ENCODE results near the gene PRRG2.
A peak's percentile ranks its signal among the peaks of the same experiment; 100 is the strongest.

The PRRG2 gene

GRCh38 chr19:49581007-49581508 is at the start of gene PRRG2:
PRRG2 (plus strand) TSS chr19:49581316; CDS start chr19:49583220, 1,904 bp downstream.
- Mint-ChIP-seq H3K27ac (peak within 1 kb of the TSS; percentile 94), H3K27me3 (no peaks in the 10 kb centered on the region), H3K4me1 (ENCODE audit: low read depth) (peaks cover 34% of the 10 kb centered on the region), H3K36me3 (ENCODE audit: low read depth) (peaks cover 34% of the 10 kb centered on the region), H3K4me3 (peak within 1 kb of the TSS; percentile 95), H3K9me3 (no peaks in the 10 kb centered on the region)
- DNase-seq: no peak

DNA sequence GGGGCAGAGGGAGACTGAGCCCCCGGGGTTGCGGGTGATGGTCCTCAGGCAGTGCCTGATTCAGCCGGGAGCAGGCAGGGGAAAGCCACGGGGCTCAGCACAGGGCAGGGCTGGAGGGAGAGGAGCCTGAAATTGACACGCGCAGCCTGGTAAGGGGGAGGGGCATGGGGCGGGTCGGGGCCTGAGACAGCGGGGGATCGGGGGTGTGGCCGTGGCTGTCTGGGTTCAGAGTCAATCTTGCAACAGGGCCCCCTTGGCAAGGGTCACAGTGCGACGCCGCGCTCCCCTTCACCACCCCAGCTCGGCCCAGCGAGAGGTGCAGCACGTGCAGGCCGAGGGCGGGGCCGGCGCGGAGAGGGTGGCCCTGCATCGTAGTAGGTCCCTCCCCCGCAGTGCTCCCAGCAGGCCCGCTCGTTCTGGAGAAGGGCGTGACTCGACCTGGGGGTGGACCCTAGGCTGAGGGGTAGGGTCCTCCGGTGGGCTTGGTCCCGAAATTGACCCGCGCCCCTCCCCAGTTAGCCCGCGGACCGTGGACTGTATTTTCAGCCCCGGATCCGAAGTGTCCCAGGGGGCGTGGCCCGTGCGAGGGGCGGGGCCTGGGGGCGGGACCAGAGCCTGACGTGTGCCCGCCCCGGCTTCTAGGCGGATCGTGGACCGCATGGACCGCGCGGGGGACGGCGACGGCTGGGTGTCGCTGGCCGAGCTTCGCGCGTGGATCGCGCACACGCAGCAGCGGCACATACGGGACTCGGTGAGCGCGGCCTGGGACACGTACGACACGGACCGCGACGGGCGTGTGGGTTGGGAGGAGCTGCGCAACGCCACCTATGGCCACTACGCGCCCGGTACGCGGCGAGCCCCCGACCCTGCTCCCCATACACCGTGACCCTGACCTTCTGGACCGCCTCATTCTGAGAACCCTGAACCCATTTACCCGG is 47.3 kb upstream of the PRRG2 start:
- H3K36me3 Mint-ChIP-seq (ENCODE audit: low read depth): no peaks in the 10 kb centered on the region
- peaks cover 23% of the 10 kb centered on the region for H3K4me1 Mint-ChIP-seq (ENCODE audit: low read depth)
- H3K27me3 Mint-ChIP-seq: no peaks in the 10 kb centered on the region
- H3K4me3 Mint-ChIP-seq: peak overlapping the region; percentile 79
- no peaks in the 10 kb centered on the region for H3K9me3 Mint-ChIP-seq
- DNase-seq: peak; percentile 95
- peak overlapping the region; percentile 78 for H3K27ac Mint-ChIP-seq

- no peaks in the 10 kb centered on the region for H3K9me3 Mint-ChIP-seq
- H3K27me3 Mint-ChIP-seq: no peaks in the 10 kb centered on the region
- peak overlapping the region; percentile 87 for H3K27ac Mint-ChIP-seq
- no peaks in the 10 kb centered on the region for H3K36me3 Mint-ChIP-seq (ENCODE audit: low read depth)
- DNase-seq: no peak
- peaks cover 23% of the 10 kb centered on the region for H3K4me1 Mint-ChIP-seq (ENCODE audit: low read depth)
- H3K4me3 Mint-ChIP-seq: peak overlapping the region; percentile 79
Observed at GRCh38 chr19:49534632-49535385, 46.3 kb upstream of the PRRG2 start.

DNA sequence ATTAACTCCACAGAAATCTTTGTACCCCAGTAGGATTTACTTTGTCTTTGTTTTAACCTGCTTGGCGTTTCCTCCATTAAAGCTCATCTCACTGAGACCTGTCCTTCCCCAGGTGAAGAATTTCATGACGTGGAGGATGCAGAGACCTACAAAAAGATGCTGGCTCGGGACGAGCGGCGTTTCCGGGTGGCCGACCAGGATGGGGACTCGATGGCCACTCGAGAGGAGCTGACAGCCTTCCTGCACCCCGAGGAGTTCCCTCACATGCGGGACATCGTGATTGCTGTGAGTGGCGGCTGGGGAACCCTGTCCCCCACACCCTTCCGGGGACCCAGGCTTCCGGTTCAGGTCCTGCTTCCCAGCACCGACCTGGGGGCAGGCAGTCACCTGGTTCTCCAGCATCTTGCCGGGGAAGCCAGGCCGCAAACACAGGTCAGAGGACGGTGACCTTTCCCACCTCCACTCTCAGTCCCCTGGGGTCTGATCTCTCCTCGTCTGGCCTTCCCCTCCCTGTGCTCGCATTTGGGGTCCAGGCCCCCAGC is 44.1 kb upstream of the PRRG2 start:
- Mint-ChIP-seq H3K36me3 (ENCODE audit: low read depth) (no peaks in the 10 kb centered on the region), H3K27ac (no peak overlapping the region)

DNA sequence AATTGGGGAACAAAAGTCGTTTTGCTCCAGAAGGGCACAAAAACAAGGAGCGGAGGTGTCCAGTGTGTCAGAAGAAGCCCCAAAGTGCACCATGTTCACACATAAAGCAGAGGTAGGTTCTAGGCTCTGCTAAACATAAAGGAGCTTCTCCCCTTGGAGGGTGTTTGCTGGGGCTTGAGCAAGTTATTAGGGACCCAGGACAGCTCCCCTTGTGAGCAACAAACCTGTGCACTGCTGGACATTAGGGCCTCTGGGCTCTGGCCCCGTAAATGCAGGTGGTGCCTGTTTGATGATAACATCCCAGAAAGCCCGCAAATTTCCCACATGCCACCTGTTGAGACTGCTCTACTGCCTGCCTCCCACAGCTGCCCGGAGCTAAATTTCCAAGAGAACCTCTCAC is 42.5 kb upstream of the PRRG2 start:
- Mint-ChIP-seq H3K4me3 (no peak overlapping the region), H3K4me1 (ENCODE audit: low read depth) (peaks cover 17% of the 10 kb centered on the region), H3K27ac (no peak overlapping the region), H3K27me3 (no peaks in the 10 kb centered on the region), H3K9me3 (no peaks in the 10 kb centered on the region), H3K36me3 (ENCODE audit: low read depth) (no peaks in the 10 kb centered on the region)
- no peak for DNase-seq

More for the DNA sequence above, 44.1 kb upstream of the PRRG2 start:
- no peaks in the 10 kb centered on the region for H3K9me3 Mint-ChIP-seq
- H3K4me1 Mint-ChIP-seq (ENCODE audit: low read depth): peaks cover 25% of the 10 kb centered on the region
- H3K4me3 Mint-ChIP-seq: no peak overlapping the region
- no peak for DNase-seq
- H3K27me3 Mint-ChIP-seq: no peaks in the 10 kb centered on the region

DNA sequence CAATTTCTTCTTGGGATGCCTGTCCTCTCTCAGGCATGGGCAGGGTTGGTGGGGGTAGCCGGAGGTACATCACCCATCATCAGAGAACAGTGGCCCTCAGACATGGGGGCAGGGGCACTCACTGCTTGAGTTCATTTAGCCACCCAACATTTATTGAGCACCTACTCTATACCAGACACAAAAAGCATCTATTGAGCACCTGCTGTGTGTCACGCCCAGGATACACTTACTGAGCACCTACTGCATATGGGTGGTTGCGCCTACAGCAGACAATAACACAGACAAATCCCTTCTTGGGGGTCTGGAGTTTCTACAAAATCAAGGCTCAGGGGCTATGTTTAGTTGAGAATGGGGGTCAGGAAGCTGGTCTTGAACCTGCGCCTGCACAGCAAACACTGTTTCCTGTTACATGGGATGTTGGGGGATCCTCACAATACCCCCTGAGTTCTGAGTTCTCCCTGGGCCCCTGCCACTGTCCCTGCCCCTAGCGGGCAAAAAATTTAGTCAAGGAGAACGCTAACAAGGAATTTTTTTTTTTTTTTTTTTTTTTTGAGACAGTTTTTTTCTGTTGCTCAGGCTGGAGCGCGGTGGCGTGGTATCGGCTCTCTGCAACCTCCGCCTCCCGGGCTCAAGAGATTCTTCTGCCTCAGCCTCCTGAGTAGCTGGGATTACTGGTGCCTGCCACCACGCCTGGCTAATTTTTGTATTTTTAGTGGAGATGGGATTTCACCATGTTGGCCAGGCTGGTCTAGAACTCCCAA is 41.7 kb upstream of the PRRG2 start:
- Mint-ChIP-seq H3K36me3 (ENCODE audit: low read depth) (no peaks in the 10 kb centered on the region), H3K4me1 (ENCODE audit: low read depth) (peaks cover 16% of the 10 kb centered on the region), H3K27ac (no peak overlapping the region), H3K9me3 (no peaks in the 10 kb centered on the region), H3K27me3 (no peaks in the 10 kb centered on the region), H3K4me3 (no peak overlapping the region)
- no peak for DNase-seq

GRCh38 chr19:49541914-49542313 is 39.2 kb upstream of the PRRG2 start:
- Mint-ChIP-seq H3K4me3 (no peak overlapping the region), H3K4me1 (ENCODE audit: low read depth) (peaks cover 10% of the 10 kb centered on the region), H3K9me3 (no peaks in the 10 kb centered on the region), H3K27ac (no peak overlapping the region), H3K36me3 (ENCODE audit: low read depth) (no peaks in the 10 kb centered on the region), H3K27me3 (no peaks in the 10 kb centered on the region)
- no peak for DNase-seq

DNA sequence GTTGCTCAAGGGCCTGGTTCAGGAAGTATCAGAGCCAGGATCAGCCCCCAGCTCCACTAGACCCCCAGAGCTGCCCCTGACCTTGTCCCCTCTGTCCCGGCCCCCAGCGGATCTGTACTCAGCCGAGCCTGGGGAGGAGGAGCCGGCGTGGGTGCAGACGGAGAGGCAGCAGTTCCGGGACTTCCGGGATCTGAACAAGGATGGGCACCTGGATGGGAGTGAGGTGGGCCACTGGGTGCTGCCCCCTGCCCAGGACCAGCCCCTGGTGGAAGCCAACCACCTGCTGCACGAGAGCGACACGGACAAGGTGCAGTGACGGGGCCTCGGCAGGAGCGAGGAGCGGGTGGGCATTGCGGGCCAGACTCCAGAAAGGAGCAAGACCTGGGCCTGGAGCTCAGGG is 38.7 kb upstream of the PRRG2 start:
- Mint-ChIP-seq H3K27ac (no peak overlapping the region), H3K4me1 (ENCODE audit: low read depth) (peaks cover 14% of the 10 kb centered on the region), H3K27me3 (no peaks in the 10 kb centered on the region), H3K36me3 (ENCODE audit: low read depth) (no peaks in the 10 kb centered on the region), H3K9me3 (no peaks in the 10 kb centered on the region), H3K4me3 (no peak overlapping the region)
- no peak for DNase-seq

- Mint-ChIP-seq H3K27me3 (no peaks in the 10 kb centered on the region), H3K27ac (no peak overlapping the region), H3K4me3 (no peak overlapping the region), H3K36me3 (ENCODE audit: low read depth) (no peaks in the 10 kb centered on the region), H3K9me3 (no peaks in the 10 kb centered on the region), H3K4me1 (ENCODE audit: low read depth) (peaks cover 14% of the 10 kb centered on the region)
- no peak for DNase-seq
Observed at GRCh38 chr19:49543032-49543431, 38.1 kb upstream of the PRRG2 start.

GRCh38 chr19:49544154-49544553 is 37.0 kb upstream of the PRRG2 start:
- peaks cover 20% of the 10 kb centered on the region for H3K4me1 Mint-ChIP-seq (ENCODE audit: low read depth)

DNA sequence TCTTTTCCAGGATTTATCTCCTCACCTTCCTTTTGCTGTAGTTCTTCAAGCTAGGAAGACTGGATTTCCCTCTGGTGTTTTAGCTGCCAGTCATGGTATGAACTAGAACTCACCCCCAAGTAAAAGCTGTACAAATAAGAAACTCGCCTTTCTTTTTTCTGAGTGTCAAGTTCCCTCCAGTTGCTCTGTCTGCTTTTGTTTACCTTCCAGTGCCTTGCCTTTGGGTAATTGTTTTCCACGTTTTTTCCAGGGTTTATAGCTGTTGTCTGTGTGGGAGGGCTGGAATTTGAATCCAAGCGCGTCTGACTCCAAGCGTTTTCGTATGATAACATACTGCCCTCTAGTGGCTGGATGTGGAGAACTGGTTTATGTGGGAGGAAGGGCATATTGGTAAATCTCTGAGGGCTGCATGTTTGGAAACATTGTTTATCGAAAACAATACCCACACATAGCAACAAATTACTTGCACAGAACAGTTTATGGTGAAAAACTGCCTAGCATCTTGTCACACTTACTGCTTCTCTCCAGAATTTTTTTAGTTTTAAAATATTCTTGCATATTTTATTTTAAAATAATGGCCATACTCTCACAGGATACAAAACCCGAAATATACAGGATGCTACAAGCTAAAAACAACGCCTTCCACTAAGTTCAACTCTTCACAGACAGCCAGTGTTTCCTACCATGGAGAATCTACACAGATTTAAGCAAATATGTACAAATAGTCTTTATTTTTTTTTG is 34.1 kb upstream of the PRRG2 start:
- DNase-seq: no peak
- no peaks in the 10 kb centered on the region for H3K36me3 Mint-ChIP-seq (ENCODE audit: low read depth)
- H3K4me1 Mint-ChIP-seq (ENCODE audit: low read depth): peaks cover 31% of the 10 kb centered on the region
- H3K27ac Mint-ChIP-seq: no peak overlapping the region
- H3K27me3 Mint-ChIP-seq: no peaks in the 10 kb centered on the region
- no peaks in the 10 kb centered on the region for H3K9me3 Mint-ChIP-seq
- peak overlapping the region; percentile 64 for H3K4me3 Mint-ChIP-seq

More at GRCh38 chr19:49544154-49544553, 37.0 kb upstream of the PRRG2 start:
- H3K9me3 Mint-ChIP-seq: no peaks in the 10 kb centered on the region
- no peaks in the 10 kb centered on the region for H3K36me3 Mint-ChIP-seq (ENCODE audit: low read depth)
- H3K27me3 Mint-ChIP-seq: no peaks in the 10 kb centered on the region
- no peak for DNase-seq
- H3K27ac Mint-ChIP-seq: no peak overlapping the region
- no peak overlapping the region for H3K4me3 Mint-ChIP-seq

GRCh38 chr19:49549045-49549444 is 32.1 kb upstream of the PRRG2 start:
- peak overlapping the region; percentile 68 for H3K27ac Mint-ChIP-seq
- H3K4me1 Mint-ChIP-seq (ENCODE audit: low read depth): peaks cover 47% of the 10 kb centered on the region
- no peak for DNase-seq
- H3K9me3 Mint-ChIP-seq: no peaks in the 10 kb centered on the region
- no peaks in the 10 kb centered on the region for H3K27me3 Mint-ChIP-seq
- H3K36me3 Mint-ChIP-seq (ENCODE audit: low read depth): peaks cover 10% of the 10 kb centered on the region
- peak overlapping the region; percentile 8 for H3K4me3 Mint-ChIP-seq

DNA sequence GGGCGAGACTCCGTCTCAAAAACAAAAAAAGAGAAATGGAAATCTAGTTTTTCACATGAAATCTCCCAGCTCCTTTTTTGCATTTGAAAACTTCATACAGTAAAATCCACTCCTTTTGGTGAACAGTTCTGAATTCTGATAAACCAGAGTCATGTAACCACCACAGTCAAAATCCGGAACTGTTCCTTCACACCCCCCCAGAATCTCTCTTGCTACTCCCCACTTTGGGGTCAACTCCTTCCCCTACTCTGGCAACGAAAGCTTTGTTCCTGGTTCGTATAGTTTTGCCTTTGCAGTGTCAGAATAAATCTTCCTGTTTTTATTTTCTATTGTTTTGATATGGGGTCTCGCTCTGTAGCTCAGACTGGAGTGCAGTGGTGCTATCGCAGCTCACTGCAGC is 29.6 kb upstream of the PRRG2 start:
- H3K27me3 Mint-ChIP-seq: no peaks in the 10 kb centered on the region

More for the DNA sequence above, 29.6 kb upstream of the PRRG2 start:
- H3K27ac Mint-ChIP-seq: peak overlapping the region; percentile 73
- H3K4me3 Mint-ChIP-seq: no peak overlapping the region
- H3K9me3 Mint-ChIP-seq: no peaks in the 10 kb centered on the region
- no peak for DNase-seq
- peaks cover 31% of the 10 kb centered on the region for H3K36me3 Mint-ChIP-seq (ENCODE audit: low read depth)
- H3K4me1 Mint-ChIP-seq (ENCODE audit: low read depth): peaks cover 64% of the 10 kb centered on the region

Measured in activated T-cell treated with anti-CD3 and anti-CD28 coated beads, Interleukin-2, amount 50 U/mL, for 24 hours (primary cell).